ENCODE results near the gene HNF4A.

- no peak for TF ChIP-seq CTCF (IDR thresholded peaks at IDR 0.05; ENCODE audit: low read length)
- no peak for TF ChIP-seq EZH2 (IDR thresholded peaks at IDR 0.05; ENCODE audit: borderline replicate concordance, low read length)
Measured at GRCh38 chr20:44411757-44412401, 56.4 kb downstream of the HNF4A start.

Measured in OCI-LY1 (cell line).